Left ventricle myocardium inferior (tissue), 1 donor: ENCODE data around the gene ATG9B. TPM values are rescaled to one million over a fixed set of nuclear protein-coding genes. Genes with fewer than 3 reads are reported as not detected.
A peak's percentile ranks its signal among the peaks of the same experiment; 100 is the strongest.

ENCODE experiments used
- DNase-seq: peaks from one replicate; pipeline ENCODE4 v3.0.0-alpha.2; 2020
- H3K27ac ChIP-seq: fragments of 200-600 bp; replicated peaks from 2 replicates; pipeline ENCODE4 v1.8.0; 2021
- H3K27me3 ChIP-seq: fragments of 200-600 bp; 2 replicates; pipeline ENCODE4 v1.8.0; 2021; ENCODE audit warnings: low read depth
- H3K36me3 ChIP-seq: fragments of 200-600 bp; 2 replicates; pipeline ENCODE4 v1.8.0; 2021
- H3K4me1 ChIP-seq: fragments of 200-600 bp; 2 replicates; pipeline ENCODE4 v1.8.0; 2021
- H3K4me3 ChIP-seq: fragments of 200-600 bp; 2 replicates; pipeline ENCODE4 v1.8.0; 2021; ENCODE audit warnings: mild to moderate bottlenecking, moderate library complexity
- H3K9me3 ChIP-seq: fragments of 200-600 bp; replicated peaks from 2 replicates; pipeline ENCODE4 v1.8.0; 2021
- CTCF ChIP-seq: fragments of 200-600 bp; IDR thresholded peaks from 2 replicates; pipeline ENCODE4 v1.8.0; 2021; ENCODE audit warnings: antibody characterized with exemption, mild to moderate bottlenecking, borderline replicate concordance
- intact Hi-C: fragments of 100-400 bp; cut with micrococcal nuclease; formaldehyde crosslinking; loops from one replicate; pipeline ENCODE4 v1.11.0; 2022
- total RNA-seq: library from RNA; stranded (reverse); fragmentation: NEBNext Ultra II Directional; extraction: Animal tissue kit (Norgen Biotek cat#: 25700); gene quantifications from one replicate; pipeline ENCODE4 v1.2.1, GENCODE V29; 2021
- donor health status: DM: no; HTN: yes; CAD: no; lungs with severe emphysema.

Gene ATG9B
- total RNA-seq, 1 donor from 2014 or later, result not detected

- Histone ChIP-seq H3K36me3 (no peaks in the 10 kb centered on the region), H3K27ac (no peak overlapping the region), H3K9me3 (no peaks in the 10 kb centered on the region), H3K27me3 (peaks cover 74% of the 10 kb centered on the region), H3K4me3 (peak overlapping the region; percentile 49), H3K4me1 (peaks cover 40% of the 10 kb centered on the region)
- DNase-seq, result peak; percentile 67
- intact Hi-C loops, result no loop called here
- peak; percentile 95 for TF ChIP-seq CTCF
Measured at GRCh38 chr7:151017953-151018420, 6.3 kb downstream of the ATG9B start.

GRCh38 chr7:151017370-151017952 lies 6.8 kb downstream of the ATG9B start:
- H3K27me3 ChIP-seq, result peaks cover 73% of the 10 kb centered on the region
- intact Hi-C loops, result no loop called here
- no peaks in the 10 kb centered on the region for H3K36me3 ChIP-seq
- H3K4me1 ChIP-seq, result peaks cover 46% of the 10 kb centered on the region
- H3K9me3 ChIP-seq, result no peaks in the 10 kb centered on the region
- H3K4me3 ChIP-seq, result no peak overlapping the region
- no peak for TF ChIP-seq CTCF
- no peak overlapping the region for H3K27ac ChIP-seq
- no peak for DNase-seq

GRCh38 chr7:151016942-151017341 lies 7.4 kb downstream of the ATG9B start:
- no peak overlapping the region for H3K27ac ChIP-seq
- intact Hi-C loops, result no loop called here
- DNase-seq, result no peak
- no peak overlapping the region for H3K4me3 ChIP-seq
- H3K9me3 ChIP-seq, result no peaks in the 10 kb centered on the region
- H3K27me3 ChIP-seq, result peaks cover 75% of the 10 kb centered on the region
- H3K36me3 ChIP-seq, result no peaks in the 10 kb centered on the region
- H3K4me1 ChIP-seq, result peaks cover 51% of the 10 kb centered on the region
- TF ChIP-seq CTCF, result no peak

GRCh38 chr7:151016505-151016904 lies 7.8 kb downstream of the ATG9B start:
- H3K27me3 ChIP-seq, result peaks cover 72% of the 10 kb centered on the region
- DNase-seq, result no peak
- no peak overlapping the region for H3K27ac ChIP-seq
- H3K9me3 ChIP-seq, result no peaks in the 10 kb centered on the region
- H3K36me3 ChIP-seq, result no peaks in the 10 kb centered on the region
- intact Hi-C loops, result no loop called here
- no peak overlapping the region for H3K4me3 ChIP-seq
- peaks cover 53% of the 10 kb centered on the region for H3K4me1 ChIP-seq
- no peak for TF ChIP-seq CTCF

GRCh38 chr7:151015967-151016366 lies 8.3 kb downstream of the ATG9B start:
- H3K27ac ChIP-seq, result no peak overlapping the region
- no peak for TF ChIP-seq CTCF
- peaks cover 67% of the 10 kb centered on the region for H3K27me3 ChIP-seq
- DNase-seq, result no peak
- intact Hi-C loops, result no loop called here
- peaks cover 57% of the 10 kb centered on the region for H3K4me1 ChIP-seq
- H3K9me3 ChIP-seq, result no peaks in the 10 kb centered on the region
- no peak overlapping the region for H3K4me3 ChIP-seq
- no peaks in the 10 kb centered on the region for H3K36me3 ChIP-seq
